ENCODE data around the gene CGRRF1. TPM values are rescaled to one million over a fixed set of nuclear protein-coding genes. Genes with fewer than 3 reads are reported as not detected.
A peak's percentile ranks its signal among the peaks of the same experiment; 100 is the strongest.

The CGRRF1 gene
- total and polyA plus RNA-seq, 2 of the 13 experiments (the other 11 are each of a cell fraction or from before 2014, with no cell fraction given) = 16.8 to 18.2 TPM

- TF ChIP-seq TRIM24 (CRISPR knock-in tag; IDR thresholded peaks at IDR 0.05) = no peak
- TF ChIP-seq ZNF282 (IDR thresholded peaks at IDR 0.05; ENCODE audit: partially characterized antibody) = no peak
- TF ChIP-seq HOXA9 (CRISPR knock-in tag; IDR thresholded peaks at IDR 0.05; ENCODE audit: borderline replicate concordance) = no peak
- peak; percentile 52; the same call in 1 of the 2 replicates for TF ChIP-seq TFDP1 (CRISPR knock-in tag; IDR thresholded peaks at IDR 0.05; ENCODE audit: borderline replicate concordance)
- TF ChIP-seq THAP7 (CRISPR knock-in tag; IDR thresholded peaks at IDR 0.05) = no peak
- TF ChIP-seq ZFP36 (IDR thresholded peaks at IDR 0.05; ENCODE audit: borderline replicate concordance, low read depth, low read length, partially characterized antibody) = no peak
- TF ChIP-seq ZBTB38 (CRISPR knock-in tag; IDR thresholded peaks at IDR 0.05) = peak; percentile 44; the same call in 1 of the 2 replicates
- TF ChIP-seq KLF16 (CRISPR knock-in tag; IDR thresholded peaks at IDR 0.05) = peak in 1 of 2 experiments; percentile 35; a peak in 1 of 4 replicates
- TF ChIP-seq KAT2B (IDR thresholded peaks at IDR 0.05; ENCODE audit: borderline replicate concordance, low read depth, low read length) = no peak
- no peak for TF ChIP-seq ZNF318 (CRISPR knock-in tag; IDR thresholded peaks at IDR 0.05)
- no peak for TF ChIP-seq SIX4 (CRISPR knock-in tag; IDR thresholded peaks at IDR 0.05)
- no peak for TF ChIP-seq HMG20B (CRISPR knock-in tag; conservative IDR thresholded peaks at IDR 0.05)
- TF ChIP-seq KDM6A (CRISPR knock-in tag; IDR thresholded peaks at IDR 0.05; ENCODE audit: low read depth) = no peak
- TF ChIP-seq GRHL1 (CRISPR knock-in tag; conservative IDR thresholded peaks at IDR 0.05) = no peak
Observed at GRCh38 chr14:54564868-54565784, 55.4 kb downstream of the CGRRF1 start (continued).

Measured in HepG2 (cell line).